B cell (primary cell): Measurements from ENCODE around the gene ANXA4. TPM values are rescaled to one million over a fixed set of nuclear protein-coding genes. Genes with fewer than 3 reads are reported as not detected.

Experiments
- ATAC-seq: fragments of 200-7000 bp; cut with Tn5 transposase; one replicate; pipeline ENCODE4 v1.10.0; 2021; ENCODE audit warnings: low read depth, mild to moderate bottlenecking, moderate number of reproducible peaks, moderate library complexity
- CTCF ChIA-PET: fragments of 350-600 bp; sonication (Branson Sonifier 250); formaldehyde crosslinking; loops from one replicate; lab custom pipeline; 2021; ENCODE audit warnings: antibody characterized with exemption, inconsistent platforms; lab: Charles Lee
- POLR2A ChIA-PET: fragments of 350-600 bp; sonication (Branson Sonifier 250); formaldehyde crosslinking; loops from one replicate; lab custom pipeline; 2021; ENCODE audit warnings: antibody characterized with exemption; lab: Charles Lee
- DNase-seq: peaks from one replicate; pipeline ENCODE4 v3.0.0; 2013
- H2AFZ ChIP-seq: 2 replicates; pipeline ENCODE4 v1.6.1; 2012; ENCODE audit warnings: mild to moderate bottlenecking, low read depth, low read length; ENCODE audit not compliant: insufficient read depth, poor library complexity, severe bottlenecking
- H3K27ac ChIP-seq, 2 donors: 1 replicate in 1 of 2; 2 replicates in 1 of 2; pipeline ENCODE4 v1.5.1; 2012 to 2013; ENCODE audit warnings: low read length in 2 of 2, mild to moderate bottlenecking in 2 of 2, moderate library complexity in 1 of 2
- H3K27me3 ChIP-seq, 4 experiments: fragments of 200-600 bp in 1 of 4; sonication (generic) in 1 of 4; replicated peaks in 1 of 4; 1 replicate in 2 of 4; 2 replicates in 2 of 4; pipeline versions ENCODE4 v1.6.1 to v1.7.0; 2013 to 2016; ENCODE audit warnings: low read length in 3 of 4, mild to moderate bottlenecking in 2 of 4, mixed read lengths in 1 of 4, moderate library complexity in 1 of 4; ENCODE audit not compliant: insufficient read depth in 4 of 4, control insufficient read depth in 3 of 4; ENCODE audit errors: control extremely low read depth in 1 of 4
- H3K36me3 ChIP-seq, 2 experiments: replicated peaks in 1 of 2; 1 replicate in 1 of 2; 2 replicates in 1 of 2; pipeline versions ENCODE4 v1.6.1 to v1.7.1; 2013; ENCODE audit warnings: low read length in 1 of 2; ENCODE audit not compliant: insufficient read depth in 2 of 2, control insufficient read depth in 1 of 2; ENCODE audit errors: control extremely low read depth in 1 of 2, extremely low read depth in 1 of 2
- H3K4me1 ChIP-seq, 2 donors: fragments of 200-600 bp in 1 of 2; sonication (generic) in 1 of 2; 1 replicate in 1 of 2; 2 replicates in 1 of 2; pipeline versions ENCODE4 v1.5.1 to v1.6.1; 2013 to 2017; ENCODE audit warnings: low read length in 2 of 2; ENCODE audit not compliant: control insufficient read depth in 2 of 2, insufficient read depth in 2 of 2
- H3K4me2 ChIP-seq: replicated peaks from 2 replicates; pipeline ENCODE3; 2012; ENCODE audit warnings: mild to moderate bottlenecking, low read depth, low read length; ENCODE audit not compliant: poor library complexity, severe bottlenecking
- H3K4me3 ChIP-seq, 5 experiments: fragments of 200-600 bp in 1 of 5; sonication (generic) in 1 of 5; 1 replicate in 3 of 5; 2 replicates in 2 of 5; pipeline versions ENCODE4 v1.5.1 to v1.7.0; 2011 to 2016; ENCODE audit warnings: low read length in 4 of 5, mild to moderate bottlenecking in 4 of 5, low read depth in 2 of 5, control low read depth in 1 of 5, moderate library complexity in 1 of 5; ENCODE audit not compliant: insufficient read depth in 1 of 5; ENCODE audit errors: control extremely low read depth in 1 of 5, extremely low read depth in 1 of 5
- H3K79me2 ChIP-seq: fragments of 200-600 bp; sonication (generic); one replicate; pipeline ENCODE4 v1.6.0; 2016; ENCODE audit warnings: low read length; ENCODE audit not compliant: control insufficient read depth, insufficient read depth
- H3K9ac ChIP-seq: fragments of 200-600 bp; sonication (generic); 2 replicates; pipeline ENCODE4 v1.6.1; 2017; ENCODE audit warnings: mild to moderate bottlenecking, low read length, moderate library complexity
- H3K9me3 ChIP-seq, 3 donors: one replicate each; pipeline versions ENCODE4 v1.6.1 to v1.7.1; 2013; ENCODE audit warnings: low read length in 2 of 3; ENCODE audit not compliant: control insufficient read depth in 2 of 3, insufficient read depth in 1 of 3; ENCODE audit errors: control extremely low read depth in 1 of 3
- H4K20me1 ChIP-seq: 2 replicates; pipeline ENCODE4 v1.6.0; 2012; ENCODE audit warnings: mild to moderate bottlenecking, low read length; ENCODE audit not compliant: insufficient read depth, control insufficient read depth, poor library complexity, severe bottlenecking
- H3K27ac Mint-ChIP-seq: one replicate; pipeline ENCODE4 v1.8.0; 2021; ENCODE audit warnings: mixed read lengths
- H3K27me3 Mint-ChIP-seq: one replicate; pipeline ENCODE4 v1.8.0; 2021; ENCODE audit warnings: mixed read lengths
- H3K4me1 Mint-ChIP-seq: one replicate; pipeline ENCODE4 v1.8.0; 2021; ENCODE audit warnings: mixed read lengths
- H3K4me3 Mint-ChIP-seq: one replicate; pipeline ENCODE4 v1.8.0; 2021; ENCODE audit warnings: mixed read lengths
- H3K9me3 Mint-ChIP-seq: one replicate; pipeline ENCODE4 v1.8.0; 2022; ENCODE audit warnings: mixed read lengths; ENCODE audit not compliant: insufficient read depth
- EZH2 ChIP-seq: IDR thresholded peaks from 2 replicates; pipeline ENCODE4 v1.6.1; 2012; ENCODE audit warnings: borderline replicate concordance, low read depth, mild to moderate bottlenecking, moderate library complexity, low read length; ENCODE audit not compliant: insufficient read depth, poor library complexity, severe bottlenecking
- WGBS: methylation state at CpG from one replicate; pipeline ENCODE4 v1.1.5; 2013; ENCODE audit warnings: missing lambda C conversion rate; ENCODE audit not compliant: insufficient coverage; 5-methylcytosine and 5-hydroxymethylcytosine counted together
- intact Hi-C: fragments of 100-400 bp; cut with micrococcal nuclease; formaldehyde crosslinking; loops from one replicate; pipeline ENCODE4 v1.10.0; 2022
- polyA plus RNA-seq: library from polyadenylated mRNA; depleted of rRNA; stranded (reverse); fragments of >200 nt; gene quantifications from 2 replicates; pipeline ENCODE4 v1.2.3, GENCODE V29; 2012
- total RNA-seq, 2 donors: library from RNA; stranded (reverse); fragments of 120-200 nt in 1 of 2; gene quantifications; 1 replicate in 1 of 2; 2 replicates in 1 of 2; pipeline versions ENCODE4 v1.2.3 to v1.2.4, GENCODE V29; 2013 to 2022
- TF ChIP-seq, protein P1 (sequence below): fragments of 200-600 bp; IDR thresholded peaks from one replicate; pipeline ENCODE4 v1.8.0; 2022; ENCODE audit warnings: antibody characterized with exemption, mild to moderate bottlenecking

The ANXA4 gene
- total and polyA plus RNA-seq, 2 donors (not counting 1 experiment from before 2014, with no cell fraction given), result 28.4 to 61.7 TPM

DNA sequence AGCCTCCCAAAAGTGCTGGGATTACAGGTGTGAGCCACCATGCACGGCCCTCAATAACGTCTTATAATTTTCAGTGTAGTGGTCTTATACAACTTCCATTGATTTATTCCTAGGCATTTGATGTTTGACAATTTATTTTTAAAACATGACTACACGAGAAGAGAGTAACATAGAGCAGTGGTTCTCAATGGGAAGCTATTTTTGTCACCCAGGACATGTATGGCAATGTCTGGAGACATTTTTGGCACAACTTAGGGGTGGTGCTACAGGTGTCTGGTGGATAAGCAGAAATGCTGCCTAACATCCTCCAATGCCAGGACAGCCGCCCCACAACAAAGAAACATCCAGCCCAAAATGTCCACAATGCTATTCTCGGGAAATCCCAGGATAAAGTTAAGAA, 12.7 kb upstream of the ANXA4 start:
- Histone ChIP-seq H3K4me2 (no peak overlapping the region), H3K9me3 (peaks cover 0 to 11% (median 0%) of the 10 kb centered on the region in 3 donors), H3K36me3 (no peaks in the 10 kb centered on the region), H2AFZ (no peak overlapping the region), H3K79me2 (no peaks in the 10 kb centered on the region), H3K27me3 (no peaks in the 10 kb centered on the region), H3K4me3 (no peak overlapping the region), H3K4me1 (peaks cover 40 to 43% of the 10 kb centered on the region in 2 donors), H3K27ac (no peak overlapping the region), H3K9ac (no peak overlapping the region), H4K20me1 (no peaks in the 10 kb centered on the region)
- CTCF ChIA-PET, result interaction anchor here (6.2 kb wide), 1 partner anchor 88 kb away, joined by 57 read pairs; no protein-coding TSS in a partner anchor
- no CpG with 5 or more reads among the region's 5 CpGs for WGBS
- intact Hi-C loops, result no loop called here
- no peaks in the 10 kb centered on the region for H3K27me3 Mint-ChIP-seq
- H3K4me3 Mint-ChIP-seq, result no peak overlapping the region
- peaks cover 35% of the 10 kb centered on the region for H3K4me1 Mint-ChIP-seq
- H3K9me3 Mint-ChIP-seq, result no peaks in the 10 kb centered on the region
- ATAC-seq (no peak), DNase-seq (no peak)
- no peak overlapping the region for H3K27ac Mint-ChIP-seq
- no peak for TF ChIP-seq EZH2
- TF ChIP-seq, protein P1, sequence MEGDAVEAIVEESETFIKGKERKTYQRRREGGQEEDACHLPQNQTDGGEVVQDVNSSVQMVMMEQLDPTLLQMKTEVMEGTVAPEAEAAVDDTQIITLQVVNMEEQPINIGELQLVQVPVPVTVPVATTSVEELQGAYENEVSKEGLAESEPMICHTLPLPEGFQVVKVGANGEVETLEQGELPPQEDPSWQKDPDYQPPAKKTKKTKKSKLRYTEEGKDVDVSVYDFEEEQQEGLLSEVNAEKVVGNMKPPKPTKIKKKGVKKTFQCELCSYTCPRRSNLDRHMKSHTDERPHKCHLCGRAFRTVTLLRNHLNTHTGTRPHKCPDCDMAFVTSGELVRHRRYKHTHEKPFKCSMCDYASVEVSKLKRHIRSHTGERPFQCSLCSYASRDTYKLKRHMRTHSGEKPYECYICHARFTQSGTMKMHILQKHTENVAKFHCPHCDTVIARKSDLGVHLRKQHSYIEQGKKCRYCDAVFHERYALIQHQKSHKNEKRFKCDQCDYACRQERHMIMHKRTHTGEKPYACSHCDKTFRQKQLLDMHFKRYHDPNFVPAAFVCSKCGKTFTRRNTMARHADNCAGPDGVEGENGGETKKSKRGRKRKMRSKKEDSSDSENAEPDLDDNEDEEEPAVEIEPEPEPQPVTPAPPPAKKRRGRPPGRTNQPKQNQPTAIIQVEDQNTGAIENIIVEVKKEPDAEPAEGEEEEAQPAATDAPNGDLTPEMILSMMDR, result no peak
- POLR2A ChIA-PET, result no interaction called here

DNA sequence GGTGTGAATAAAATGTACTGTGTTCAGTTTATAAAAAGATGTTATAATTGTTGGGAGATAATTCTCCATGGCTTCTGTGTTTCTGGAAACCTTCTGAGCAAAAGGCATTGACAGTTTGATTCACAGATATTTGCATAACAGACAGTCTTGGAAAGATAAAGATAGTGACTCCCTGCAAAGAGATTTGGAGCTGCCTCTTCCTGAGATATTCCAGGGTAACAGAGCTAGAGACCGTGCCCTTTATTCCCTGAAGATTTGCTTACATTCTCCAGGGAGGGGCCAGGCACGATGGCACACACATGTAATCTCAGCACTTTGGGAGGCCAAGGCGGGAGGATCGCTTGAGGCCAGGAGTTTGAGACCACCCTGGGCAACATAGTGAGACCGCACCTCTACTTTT, 12.2 kb upstream of the ANXA4 start:
- H4K20me1 ChIP-seq, result no peaks in the 10 kb centered on the region
- TF ChIP-seq, protein P1, result no peak
- no peak for TF ChIP-seq EZH2
- H3K4me3 ChIP-seq, result no peak overlapping the region
- H3K27ac ChIP-seq, result no peak overlapping the region
- H3K27me3 ChIP-seq, result no peaks in the 10 kb centered on the region
- DNase-seq, result no peak
- WGBS, result 75% methylated on average over 2 of the region's 5 CpGs
- H3K27me3 Mint-ChIP-seq, result no peaks in the 10 kb centered on the region
- peaks cover 39% of the 10 kb centered on the region for H3K4me1 Mint-ChIP-seq
- ChIA-PET CTCF (interaction anchor here (6.2 kb wide), 1 partner anchor 87 kb away, joined by 57 read pairs; no protein-coding TSS in a partner anchor), POLR2A (no interaction called here)
- H3K27ac Mint-ChIP-seq, result no peak overlapping the region
- ATAC-seq, result no peak
- no peak overlapping the region for H3K4me3 Mint-ChIP-seq
- peaks cover 0 to 11% (median 0%) of the 10 kb centered on the region in 3 donors for H3K9me3 ChIP-seq
- intact Hi-C loops, result no loop called here
- no peak overlapping the region for H3K9ac ChIP-seq
- no peak overlapping the region for H2AFZ ChIP-seq
- no peaks in the 10 kb centered on the region for H3K9me3 Mint-ChIP-seq
- no peaks in the 10 kb centered on the region for H3K79me2 ChIP-seq
- H3K36me3 ChIP-seq, result no peaks in the 10 kb centered on the region
- H3K4me2 ChIP-seq, result no peak overlapping the region
- H3K4me1 ChIP-seq, result peaks cover 39 to 40% of the 10 kb centered on the region in 2 donors
